RKO (cell line): ENCODE data around the gene ABCC2.

Experiments
- DNase-seq: peaks from one replicate; pipeline ENCODE4 v3.0.0-alpha.2; 2016; ENCODE audit warnings: low spot score

Gene ABCC2

GRCh38 chr10:99775850-99776249 lies 6.6 kb upstream of the ABCC2 start:
- DNase-seq: peak; percentile 88

GRCh38 chr10:99777918-99778714 lies 4.3 kb upstream of the ABCC2 start:
- no peak for DNase-seq

- no peak for DNase-seq
Observed at GRCh38 chr10:99779335-99779734, 3.1 kb upstream of the ABCC2 start.

- DNase-seq: no peak
Observed at GRCh38 chr10:99781734-99782429, 558 bp upstream of the ABCC2 start.

- peak; percentile 6 for DNase-seq
Observed at GRCh38 chr10:99784016-99784726, 1.7 kb downstream of the ABCC2 start.

- peak; percentile 14 for DNase-seq
Observed at GRCh38 chr10:99784727-99785441, 2.4 kb downstream of the ABCC2 start.

- DNase-seq: no peak
Observed at GRCh38 chr10:99785646-99786045, 3.2 kb downstream of the ABCC2 start.

- DNase-seq: no peak
Observed at GRCh38 chr10:99787311-99787710, 4.9 kb downstream of the ABCC2 start.

GRCh38 chr10:99787782-99788445 lies 5.5 kb downstream of the ABCC2 start:
- no peak for DNase-seq

GRCh38 chr10:99788598-99789256 lies 6.3 kb downstream of the ABCC2 start:
- no peak for DNase-seq

GRCh38 chr10:99791831-99792230 lies 9.4 kb downstream of the ABCC2 start:
- DNase-seq: no peak

GRCh38 chr10:99793819-99794218 lies 11.4 kb downstream of the ABCC2 start:
- no peak for DNase-seq

GRCh38 chr10:99796928-99797327 lies 14.5 kb downstream of the ABCC2 start:
- no peak for DNase-seq

GRCh38 chr10:99798031-99798430 lies 15.6 kb downstream of the ABCC2 start:
- no peak for DNase-seq

GRCh38 chr10:99798920-99799319 lies 16.5 kb downstream of the ABCC2 start:
- DNase-seq: no peak

- DNase-seq: no peak
Observed at GRCh38 chr10:99799613-99800012, 17.2 kb downstream of the ABCC2 start.

- no peak for DNase-seq
Observed at GRCh38 chr10:99804471-99804870, 22.0 kb downstream of the ABCC2 start.

GRCh38 chr10:99805190-99805589 lies 22.8 kb downstream of the ABCC2 start:
- DNase-seq: no peak

GRCh38 chr10:99806091-99806490 lies 23.7 kb downstream of the ABCC2 start:
- no peak for DNase-seq

- no peak for DNase-seq
Observed at GRCh38 chr10:99807786-99808185, 25.3 kb downstream of the ABCC2 start.

- no peak for DNase-seq
Observed at GRCh38 chr10:99808270-99808669, 25.8 kb downstream of the ABCC2 start.
